KMS-11 (cell line): Measurements from ENCODE around the gene INTS15.

Experiments used
- H2AFZ ChIP-seq: fragments of 200-600 bp; sonication (generic); 2 replicates; pipeline ENCODE4 v1.6.1; 2016; ENCODE audit warnings: antibody characterized with exemption, mixed run types, low read depth
- H3K27ac ChIP-seq: fragments of 200-600 bp; sonication (generic); 2 replicates; pipeline ENCODE4 v1.6.1; 2016; ENCODE audit warnings: mild to moderate bottlenecking, mixed run types
- H3K27me3 ChIP-seq: fragments of 200-600 bp; sonication (generic); 2 replicates; pipeline ENCODE4 v1.6.1; 2017; ENCODE audit warnings: mild to moderate bottlenecking, low read depth, mixed run types, moderate library complexity; ENCODE audit not compliant: insufficient read depth
- H3K36me3 ChIP-seq: fragments of 200-600 bp; sonication (generic); 2 replicates; pipeline ENCODE4 v1.6.1; 2017; ENCODE audit warnings: mild to moderate bottlenecking, mixed run types; ENCODE audit not compliant: insufficient read depth
- H3K4me1 ChIP-seq: fragments of 200-600 bp; sonication (generic); 2 replicates; pipeline ENCODE4 v1.6.1; 2016; ENCODE audit warnings: mild to moderate bottlenecking, low read depth, mixed run types; ENCODE audit not compliant: poor library complexity, severe bottlenecking
- H3K4me2 ChIP-seq: fragments of 200-600 bp; sonication (generic); 2 replicates; pipeline ENCODE4 v1.7.0; 2016; ENCODE audit warnings: mild to moderate bottlenecking, mixed run types
- H3K4me3 ChIP-seq: fragments of 200-600 bp; sonication (generic); IDR thresholded peaks from 2 replicates; pipeline ENCODE4 v1.6.1; 2017; ENCODE audit warnings: low read depth, low read length, mixed read lengths; ENCODE audit not compliant: insufficient read depth
- H3K79me2 ChIP-seq: fragments of 200-600 bp; sonication (generic); 2 replicates; pipeline ENCODE4 v1.6.1; 2016; ENCODE audit warnings: low read depth, mixed run types; ENCODE audit not compliant: insufficient read depth
- H3K9ac ChIP-seq: fragments of 200-600 bp; sonication (generic); 2 replicates; pipeline ENCODE4 v1.6.1; 2016; ENCODE audit warnings: mild to moderate bottlenecking, mixed run types
- H4K20me1 ChIP-seq: fragments of 200-600 bp; sonication (generic); 2 replicates; pipeline ENCODE4 v1.6.1; 2016; ENCODE audit warnings: mild to moderate bottlenecking, mixed run types; ENCODE audit not compliant: insufficient read depth
- CTCF ChIP-seq: fragments of 200-600 bp; sonication (generic); conservative IDR thresholded peaks from 2 replicates; pipeline ENCODE4 v1.6.1; 2017; ENCODE audit warnings: low read depth, mild to moderate bottlenecking, antibody characterized with exemption, low read length, moderate library complexity, mixed read lengths

Gene INTS15

GRCh38 chr7:6612819-6613218 is 23.0 kb downstream of the INTS15 start:
- no peak overlapping the region for H3K9ac ChIP-seq
- H3K27me3 ChIP-seq, result no peaks in the 10 kb centered on the region
- H3K4me2 ChIP-seq, result no peak overlapping the region
- no peaks in the 10 kb centered on the region for H3K4me1 ChIP-seq
- no peaks in the 10 kb centered on the region for H3K36me3 ChIP-seq
- no peak overlapping the region for H3K27ac ChIP-seq
- no peak for TF ChIP-seq CTCF
- H4K20me1 ChIP-seq, result no peaks in the 10 kb centered on the region
- no peak overlapping the region for H2AFZ ChIP-seq
- H3K79me2 ChIP-seq, result no peaks in the 10 kb centered on the region
- H3K4me3 ChIP-seq, result no peak overlapping the region

GRCh38 chr7:6613706-6614105 is 23.9 kb downstream of the INTS15 start:
- no peaks in the 10 kb centered on the region for H4K20me1 ChIP-seq
- H3K36me3 ChIP-seq, result no peaks in the 10 kb centered on the region
- H3K4me1 ChIP-seq, result no peaks in the 10 kb centered on the region
- no peaks in the 10 kb centered on the region for H3K79me2 ChIP-seq
- TF ChIP-seq CTCF, result no peak
- no peaks in the 10 kb centered on the region for H3K27me3 ChIP-seq
- no peak overlapping the region for H3K9ac ChIP-seq
- H3K27ac ChIP-seq, result no peak overlapping the region
- H3K4me3 ChIP-seq, result no peak overlapping the region
- H3K4me2 ChIP-seq, result no peak overlapping the region
- H2AFZ ChIP-seq, result no peak overlapping the region

GRCh38 chr7:6614953-6615722 is 25.3 kb downstream of the INTS15 start, which contains the start of gene ZNF853:
ZNF853 (plus strand) TSS chr7:6615610; CDS start chr7:6616175, 565 bp downstream.
- Histone ChIP-seq H3K4me2 (no peak within 1 kb of the TSS), H3K36me3 (no peaks in the 10 kb centered on the region), H3K27ac (no peak within 1 kb of the TSS), H4K20me1 (no peaks in the 10 kb centered on the region), H2AFZ (no peak within 1 kb of the TSS), H3K79me2 (no peaks in the 10 kb centered on the region), H3K9ac (no peak within 1 kb of the TSS), H3K4me3 (no peak within 1 kb of the TSS), H3K27me3 (no peaks in the 10 kb centered on the region), H3K4me1 (peaks cover 11% of the 10 kb centered on the region)
- TF ChIP-seq CTCF, result no peak

- Histone ChIP-seq H3K4me1 (peaks cover 19% of the 10 kb centered on the region), H3K4me2 (no peak overlapping the region), H3K36me3 (no peaks in the 10 kb centered on the region), H2AFZ (no peak overlapping the region), H3K4me3 (no peak overlapping the region), H3K27ac (no peak overlapping the region), H3K9ac (no peak overlapping the region), H3K27me3 (no peaks in the 10 kb centered on the region), H3K79me2 (no peaks in the 10 kb centered on the region), H4K20me1 (no peaks in the 10 kb centered on the region)
- no peak for TF ChIP-seq CTCF
Measured at GRCh38 chr7:6615723-6616555, 26.1 kb downstream of the INTS15 start.
